Caco-2 (cell line): ENCODE measurements around the gene TRMT2A. TPM values are rescaled to one million over a fixed set of nuclear protein-coding genes. Genes with fewer than 3 reads are reported as not detected.

Experiments
- BruUV-seq: library from RNA; stranded (reverse); fragments of 400-500 nt; replicated peaks from 2 replicates; lab custom pipeline; 2021; lab: Mats Ljungman, UMichigan
- CTCF ChIA-PET: fragments of 300-600 bp; sonication (Branson Sonifier 250); formaldehyde crosslinking; loops from one replicate; lab custom pipeline; 2022; ENCODE audit warnings: antibody characterized with exemption; lab: Charles Lee
- POLR2A ChIA-PET: fragments of 300-600 bp; sonication (Branson Sonifier 250); formaldehyde crosslinking; loops from one replicate; lab custom pipeline; 2022; ENCODE audit warnings: antibody characterized with exemption; lab: Charles Lee
- DNase-seq, 2 experiments: peaks; one replicate each; pipeline versions ENCODE4 v3.0.0 to v3.0.0-alpha.2; 2020 to 2022
- H3K27me3 ChIP-seq: replicated peaks from 2 replicates; pipeline ENCODE4 v1.6.0; 2011; ENCODE audit warnings: low read length; ENCODE audit not compliant: control insufficient read depth, insufficient read depth
- H3K36me3 ChIP-seq: 2 replicates; pipeline ENCODE4 v1.5.1; 2011; ENCODE audit warnings: low read length; ENCODE audit not compliant: control insufficient read depth, insufficient read depth
- H3K4me1 ChIP-seq: fragments of 250-450 bp; sonication (Bioruptor Pico); 2 replicates; pipeline ENCODE4 v1.5.1; 2020; ENCODE audit warnings: mild to moderate bottlenecking
- H3K4me3 ChIP-seq: 2 replicates; pipeline ENCODE4 v1.5.1; 2011; ENCODE audit warnings: low read depth, mild to moderate bottlenecking, control low read depth, low read length
- H3K9me3 ChIP-seq: fragments of 250-450 bp; sonication (Bioruptor Pico); 2 replicates; pipeline ENCODE4 v1.5.1; 2020; ENCODE audit warnings: mild to moderate bottlenecking, moderate library complexity
- H3K27ac Mint-ChIP-seq: one replicate; pipeline ENCODE4 v1.8.0; 2022; ENCODE audit warnings: mixed read lengths; ENCODE audit not compliant: unreplicated experiment
- H3K27me3 Mint-ChIP-seq: one replicate; pipeline ENCODE4 v1.8.0; 2022; ENCODE audit warnings: mixed read lengths; ENCODE audit not compliant: insufficient read depth, unreplicated experiment
- H3K36me3 Mint-ChIP-seq: one replicate; pipeline ENCODE4 v1.8.0; 2022; ENCODE audit warnings: mild to moderate bottlenecking, mixed read lengths; ENCODE audit not compliant: insufficient read depth, unreplicated experiment
- H3K4me1 Mint-ChIP-seq: one replicate; pipeline ENCODE4 v1.8.0; 2022; ENCODE audit warnings: low read depth, mixed read lengths; ENCODE audit not compliant: unreplicated experiment
- H3K4me3 Mint-ChIP-seq: one replicate; pipeline ENCODE4 v1.8.0; 2022; ENCODE audit warnings: mild to moderate bottlenecking, moderate library complexity, mixed read lengths; ENCODE audit not compliant: unreplicated experiment
- H3K9me3 Mint-ChIP-seq: one replicate; pipeline ENCODE4 v1.8.0; 2022; ENCODE audit warnings: mixed read lengths; ENCODE audit not compliant: unreplicated experiment
- CTCF ChIP-seq, 2 experiments: fragments of 200-600 bp in 1 of 2; IDR thresholded peaks; 1 replicate in 1 of 2; 2 replicates in 1 of 2; pipeline versions ENCODE4 v1.5.1 to v1.8.0; 2011 to 2022; ENCODE audit warnings: antibody characterized with exemption in 1 of 2, control low read depth in 1 of 2, inconsistent platforms in 1 of 2, low read depth in 1 of 2, low read length in 1 of 2, mild to moderate bottlenecking in 1 of 2, moderate library complexity in 1 of 2; ENCODE audit not compliant: insufficient read depth in 1 of 2, severe bottlenecking in 1 of 2, unreplicated experiment in 1 of 2
- intact Hi-C: fragments of 100-400 bp; cut with micrococcal nuclease; formaldehyde crosslinking; loops from one replicate; pipeline ENCODE4 v1.10.0; 2022; ENCODE audit not compliant: unreplicated experiment
- total RNA-seq: library from RNA; stranded (reverse); gene quantifications from 2 replicates; pipeline ENCODE4 v1.2.3, GENCODE V29; 2022

The TRMT2A gene
- total RNA-seq, 1 experiment from 2014 or later = 41.1 TPM

GRCh38 chr22:20140107-20140445 is 23.1 kb upstream of the TRMT2A start:
- no peaks in the 10 kb centered on the region for H3K36me3 ChIP-seq
- no peaks in the 10 kb centered on the region for H3K27me3 ChIP-seq
- H3K27me3 Mint-ChIP-seq = no peaks in the 10 kb centered on the region
- H3K9me3 ChIP-seq = no peaks in the 10 kb centered on the region
- ChIA-PET CTCF (no interaction called here), POLR2A (no interaction called here)
- no TSS peak for BruUV-seq
- H3K4me3 Mint-ChIP-seq = no peak overlapping the region
- no peaks in the 10 kb centered on the region for H3K4me1 Mint-ChIP-seq
- H3K27ac Mint-ChIP-seq = no peak overlapping the region
- no peak overlapping the region for H3K4me3 ChIP-seq
- intact Hi-C loops = no loop called here
- no peak for TF ChIP-seq CTCF (IDR thresholded peaks at IDR 0.05; ENCODE audit: insufficient read depth in 1 of 2, low read depth in 1 of 2, low read length in 1 of 2, severe bottlenecking in 1 of 2, unreplicated experiment in 1 of 2)
- H3K9me3 Mint-ChIP-seq = no peaks in the 10 kb centered on the region
- H3K36me3 Mint-ChIP-seq = no peaks in the 10 kb centered on the region
- DNase-seq = no peak
- H3K4me1 ChIP-seq = no peaks in the 10 kb centered on the region

DNA sequence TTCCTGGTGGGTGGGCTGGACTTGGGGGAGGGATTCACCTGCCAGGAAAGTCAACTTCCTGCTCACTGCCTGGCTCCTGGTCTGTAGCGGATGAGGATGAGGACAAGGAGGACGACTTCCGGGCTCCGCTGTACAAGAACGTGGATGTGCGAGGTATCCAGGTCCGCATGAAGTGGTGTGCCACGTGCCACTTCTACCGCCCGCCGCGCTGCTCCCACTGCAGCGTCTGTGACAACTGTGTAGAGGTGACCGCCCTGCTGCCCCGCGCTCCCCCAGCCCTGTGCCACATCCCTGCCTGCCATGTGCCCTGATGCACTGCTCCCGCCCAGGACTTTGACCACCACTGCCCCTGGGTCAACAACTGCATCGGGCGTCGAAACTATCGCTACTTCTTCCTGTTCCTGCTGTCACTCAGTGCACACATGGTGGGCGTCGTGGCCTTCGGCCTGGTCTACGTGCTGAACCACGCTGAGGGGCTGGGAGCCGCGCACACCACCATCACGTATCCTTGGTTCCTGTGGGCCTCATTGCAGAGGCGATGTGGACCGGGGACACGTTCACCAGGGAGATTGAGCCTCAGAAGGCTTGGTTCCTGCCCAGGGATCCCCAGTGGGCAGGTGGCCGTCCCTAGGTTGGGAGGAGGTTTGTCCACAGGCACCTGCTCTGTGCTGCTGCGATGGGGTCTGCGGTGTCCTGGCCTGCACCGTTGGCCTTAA is 22.5 kb upstream of the TRMT2A start:
- no TSS peak for BruUV-seq
- Histone ChIP-seq H3K9me3 (no peaks in the 10 kb centered on the region), H3K4me1 (no peaks in the 10 kb centered on the region), H3K36me3 (no peaks in the 10 kb centered on the region), H3K4me3 (no peak overlapping the region), H3K27me3 (no peaks in the 10 kb centered on the region)
- DNase-seq = no peak
- intact Hi-C loops = no loop called here
- ChIA-PET CTCF (interaction anchor here (0.7 kb wide), 2 partner anchors 72 to 484 kb away, joined by 4 read pairs; no protein-coding TSS in a partner anchor), POLR2A (no interaction called here)
- Mint-ChIP-seq H3K4me1 (no peaks in the 10 kb centered on the region), H3K27me3 (no peaks in the 10 kb centered on the region), H3K9me3 (no peaks in the 10 kb centered on the region), H3K36me3 (no peaks in the 10 kb centered on the region), H3K27ac (peak overlapping the region; percentile 59), H3K4me3 (no peak overlapping the region)
- TF ChIP-seq CTCF (IDR thresholded peaks at IDR 0.05; ENCODE audit: insufficient read depth in 1 of 2, low read depth in 1 of 2, low read length in 1 of 2, severe bottlenecking in 1 of 2, unreplicated experiment in 1 of 2) = no peak

- BruUV-seq = no TSS peak
- no peak for TF ChIP-seq CTCF (IDR thresholded peaks at IDR 0.05; ENCODE audit: insufficient read depth in 1 of 2, low read depth in 1 of 2, low read length in 1 of 2, severe bottlenecking in 1 of 2, unreplicated experiment in 1 of 2)
- Histone ChIP-seq H3K4me1 (no peaks in the 10 kb centered on the region), H3K9me3 (no peaks in the 10 kb centered on the region), H3K4me3 (no peak overlapping the region), H3K36me3 (no peaks in the 10 kb centered on the region), H3K27me3 (no peaks in the 10 kb centered on the region)
- H3K9me3 Mint-ChIP-seq = no peaks in the 10 kb centered on the region
- H3K36me3 Mint-ChIP-seq = no peaks in the 10 kb centered on the region
- H3K4me1 Mint-ChIP-seq = no peaks in the 10 kb centered on the region
- CTCF ChIA-PET = interaction anchor here (0.7 kb wide), 2 partner anchors 71 to 485 kb away, joined by 4 read pairs; no protein-coding TSS in a partner anchor
- POLR2A ChIA-PET = no interaction called here
- no peaks in the 10 kb centered on the region for H3K27me3 Mint-ChIP-seq
- H3K4me3 Mint-ChIP-seq = no peak overlapping the region
- DNase-seq = no peak
- no peak overlapping the region for H3K27ac Mint-ChIP-seq
- intact Hi-C loops = no loop called here
Observed at GRCh38 chr22:20138868-20139267, 21.8 kb upstream of the TRMT2A start.
